Prostate gland (tissue), 2 donors: ENCODE data around the gene PNPT1. TPM values are rescaled to one million over a fixed set of nuclear protein-coding genes. Genes with fewer than 3 reads are reported as not detected.
"Not testable (repeated sequence)": the region's sequence is repeated elsewhere in the genome, so short reads cannot be mapped to it uniquely, and the experiment has no call there.

ENCODE experiments used
- DNase-seq: peaks from one replicate; pipeline ENCODE4 v3.0.0-alpha.2; 2019; ENCODE audit warnings: low spot score
- H3K27ac ChIP-seq, 2 donors: fragments of 200-600 bp; sonication (generic); 2 replicates each; pipeline ENCODE4 v1.5.1; 2017 to 2019
- H3K27me3 ChIP-seq: fragments of 200-600 bp; sonication (generic); replicated peaks from 2 replicates; pipeline ENCODE4 v1.5.1; 2019; ENCODE audit not compliant: insufficient read depth
- H3K36me3 ChIP-seq, 2 donors: fragments of 200-600 bp; sonication (generic); 1 replicate in 1 of 2; 2 replicates in 1 of 2; pipeline versions ENCODE4 v1.5.1 to v1.8.1; 2017 to 2019
- H3K4me1 ChIP-seq: fragments of 200-600 bp; sonication (generic); replicated peaks from 2 replicates; pipeline ENCODE4 v1.5.1; 2019
- H3K4me3 ChIP-seq, 2 donors: fragments of 200-600 bp; sonication (generic); 2 replicates each; pipeline ENCODE4 v1.5.1; 2017 to 2019
- H3K9me3 ChIP-seq: fragments of 200-600 bp; sonication (generic); 2 replicates; pipeline ENCODE4 v1.5.1; 2017
- POLR2A ChIP-seq: fragments of 450-650 bp; IDR thresholded peaks from one replicate; pipeline ENCODE4 v1.6.1; 2016; ENCODE audit warnings: antibody characterized with exemption, mild to moderate bottlenecking
- POLR2AphosphoS5 ChIP-seq: sonication (generic); formaldehyde crosslinking; IDR thresholded peaks from one replicate; pipeline ENCODE4 v1.6.1; 2017; ENCODE audit warnings: antibody characterized with exemption
- WGBS: methylation state at CpG from one replicate; pipeline ENCODE4 v1.1.5; 2018; 5-methylcytosine and 5-hydroxymethylcytosine counted together
- intact Hi-C: fragments of 100-400 bp; cut with DNase I; formaldehyde crosslinking; loops from one replicate; pipeline ENCODE4 v1.14.2; 2022
- total RNA-seq, 2 donors: library from RNA; depleted of rRNA; stranded (reverse); fragments of >200 nt; gene quantifications; one replicate each; pipeline ENCODE4 v1.1.0, GENCODE V29; 2016
- TF ChIP-seq, protein P1 (sequence below), 4 experiments: fragments of 200-600 bp in 2 of 4; fragments of 450-650 bp in 2 of 4; sonication (generic) in 2 of 4; IDR thresholded peaks; 1 replicate in 3 of 4; 2 replicates in 1 of 4; pipeline ENCODE4 v1.5.1; 2016 to 2019; ENCODE audit warnings: antibody characterized with exemption in 4 of 4, mild to moderate bottlenecking in 2 of 4, moderate library complexity in 2 of 4

Gene PNPT1
- total RNA-seq, 2 donors from 2014 or later = 11.8 to 38.3 TPM

DNA sequence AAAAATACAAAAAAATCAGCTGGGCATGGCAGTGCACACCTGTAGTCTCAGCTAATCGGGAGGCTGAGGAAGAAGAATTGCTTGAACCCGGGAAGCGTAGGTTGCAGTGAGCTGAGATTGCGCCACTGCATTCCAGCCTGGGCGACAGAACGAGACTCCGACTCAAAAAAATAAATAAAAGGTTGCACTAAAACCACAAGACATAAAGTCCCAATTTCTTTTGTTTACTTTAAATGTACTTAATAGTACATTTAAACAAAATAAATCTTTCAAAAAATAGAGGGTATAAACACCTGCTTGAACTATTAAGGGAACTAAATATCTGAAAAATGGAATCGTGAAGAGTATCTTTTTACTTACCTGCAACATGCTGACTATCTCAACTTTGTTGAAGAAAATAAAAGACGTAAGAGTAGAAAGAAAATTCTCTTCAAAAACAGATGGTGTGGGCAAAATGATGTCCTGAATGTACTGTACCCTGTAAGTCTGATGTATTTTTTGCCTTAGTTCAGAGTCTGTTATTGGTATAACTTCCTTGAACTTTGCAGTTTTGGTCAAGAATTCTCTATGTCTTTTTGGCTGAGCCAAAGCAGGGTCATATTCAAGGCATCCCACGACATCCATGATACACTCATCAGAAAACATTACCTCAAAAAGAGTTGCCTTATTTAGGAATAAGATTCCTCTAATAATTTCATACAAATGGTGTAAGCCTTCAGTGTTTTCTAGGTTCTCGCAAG, 95.4 kb downstream of the PNPT1 start:
- H3K27ac ChIP-seq = no peak overlapping the region
- no peaks in the 10 kb centered on the region for H3K9me3 ChIP-seq
- no peaks in the 10 kb centered on the region for H3K4me1 ChIP-seq
- WGBS = 73% methylated on average over 11 of the region's 11 CpGs
- no peak for DNase-seq
- H3K36me3 ChIP-seq = no peaks in the 10 kb centered on the region
- intact Hi-C loops = no loop called here
- TF ChIP-seq POLR2A (no peak), POLR2AphosphoS5 (no peak)
- TF ChIP-seq, protein P1, sequence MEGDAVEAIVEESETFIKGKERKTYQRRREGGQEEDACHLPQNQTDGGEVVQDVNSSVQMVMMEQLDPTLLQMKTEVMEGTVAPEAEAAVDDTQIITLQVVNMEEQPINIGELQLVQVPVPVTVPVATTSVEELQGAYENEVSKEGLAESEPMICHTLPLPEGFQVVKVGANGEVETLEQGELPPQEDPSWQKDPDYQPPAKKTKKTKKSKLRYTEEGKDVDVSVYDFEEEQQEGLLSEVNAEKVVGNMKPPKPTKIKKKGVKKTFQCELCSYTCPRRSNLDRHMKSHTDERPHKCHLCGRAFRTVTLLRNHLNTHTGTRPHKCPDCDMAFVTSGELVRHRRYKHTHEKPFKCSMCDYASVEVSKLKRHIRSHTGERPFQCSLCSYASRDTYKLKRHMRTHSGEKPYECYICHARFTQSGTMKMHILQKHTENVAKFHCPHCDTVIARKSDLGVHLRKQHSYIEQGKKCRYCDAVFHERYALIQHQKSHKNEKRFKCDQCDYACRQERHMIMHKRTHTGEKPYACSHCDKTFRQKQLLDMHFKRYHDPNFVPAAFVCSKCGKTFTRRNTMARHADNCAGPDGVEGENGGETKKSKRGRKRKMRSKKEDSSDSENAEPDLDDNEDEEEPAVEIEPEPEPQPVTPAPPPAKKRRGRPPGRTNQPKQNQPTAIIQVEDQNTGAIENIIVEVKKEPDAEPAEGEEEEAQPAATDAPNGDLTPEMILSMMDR (IDR thresholded peaks at IDR 0.05) = no peak
- H3K4me3 ChIP-seq = no peak overlapping the region
- H3K27me3 ChIP-seq = no peaks in the 10 kb centered on the region

DNA sequence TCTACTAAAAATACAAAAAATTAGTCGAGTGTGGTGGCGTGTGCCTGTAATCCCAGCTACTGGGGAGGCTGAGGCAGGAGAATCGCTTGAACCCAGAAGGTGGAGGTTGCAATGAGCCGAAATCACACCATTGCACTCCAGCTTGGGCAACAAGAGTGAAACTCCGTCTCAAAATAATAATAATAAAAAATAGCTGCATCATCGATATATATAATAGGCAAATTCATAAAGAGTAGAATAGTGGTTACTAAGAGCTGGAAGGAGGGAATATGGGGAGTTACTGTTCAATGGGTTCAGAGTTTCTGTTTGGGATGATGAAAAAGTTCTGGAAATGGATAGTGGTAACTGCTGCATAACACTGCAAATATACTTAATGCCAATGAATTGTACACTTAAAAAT, 96.8 kb downstream of the PNPT1 start:
- H3K4me1 ChIP-seq, H3K4me3 ChIP-seq, H3K9me3 ChIP-seq, H3K27ac ChIP-seq, intact Hi-C loops, DNase-seq, H3K36me3 ChIP-seq, H3K27me3 ChIP-seq: not testable (repeated sequence)
- WGBS = 97% methylated on average over 6 of the region's 6 CpGs

DNA sequence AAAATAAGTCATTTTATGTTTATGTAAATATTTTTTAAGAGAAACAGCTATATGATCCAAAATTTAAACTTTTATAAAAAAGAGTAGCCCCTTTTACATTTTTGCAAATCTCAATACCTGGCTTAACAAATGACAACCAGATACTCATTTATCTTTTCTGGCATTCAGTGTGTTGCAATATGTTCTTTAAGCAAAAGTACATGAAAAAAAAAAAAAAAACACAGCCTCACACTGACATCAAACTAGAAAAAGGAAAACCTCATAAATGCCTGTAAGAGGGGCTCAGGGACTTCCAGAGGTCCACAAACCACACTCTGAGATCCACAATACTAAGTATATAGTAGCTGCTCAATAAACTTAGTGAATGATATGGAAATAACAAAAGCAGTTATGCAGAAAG, 98.1 kb downstream of the PNPT1 start:
- H3K4me1 ChIP-seq = no peaks in the 10 kb centered on the region
- H3K4me3 ChIP-seq = no peak overlapping the region
- intact Hi-C loops = no loop called here
- DNase-seq = no peak
- no peak overlapping the region for H3K27ac ChIP-seq
- no peaks in the 10 kb centered on the region for H3K36me3 ChIP-seq
- H3K9me3 ChIP-seq = no peaks in the 10 kb centered on the region
- no peaks in the 10 kb centered on the region for H3K27me3 ChIP-seq
- TF ChIP-seq, protein P1 (IDR thresholded peaks at IDR 0.05) = no peak
- TF ChIP-seq POLR2A = no peak
- TF ChIP-seq POLR2AphosphoS5 = no peak

DNA sequence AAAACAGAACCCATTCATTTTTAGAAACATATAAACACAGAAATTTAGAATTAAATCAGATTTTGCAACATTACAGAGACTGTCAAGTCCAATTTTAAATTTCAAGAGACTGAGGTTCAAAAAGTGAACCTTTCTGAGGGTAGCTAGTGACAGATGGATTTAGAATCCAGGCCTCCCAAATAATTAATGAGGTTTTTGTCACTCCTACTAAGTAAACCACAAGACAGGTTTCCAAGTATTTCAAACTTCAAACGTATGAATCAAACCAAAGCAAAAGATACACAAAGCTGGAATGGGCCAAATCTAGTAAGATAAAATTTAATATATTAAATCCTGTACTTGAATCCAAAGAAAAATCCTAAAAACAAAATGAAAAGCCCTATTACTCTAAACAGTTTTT, 101.5 kb downstream of the PNPT1 start:
- H3K27ac ChIP-seq = no peak overlapping the region
- no peaks in the 10 kb centered on the region for H3K27me3 ChIP-seq
- H3K4me1 ChIP-seq = no peaks in the 10 kb centered on the region
- intact Hi-C loops = no loop called here
- TF ChIP-seq POLR2A = no peak
- TF ChIP-seq, protein P1 (IDR thresholded peaks at IDR 0.05) = no peak
- TF ChIP-seq POLR2AphosphoS5 = no peak
- no peak for DNase-seq
- 16% methylated on average over 1 of the region's 1 CpG for WGBS
- no peaks in the 10 kb centered on the region for H3K36me3 ChIP-seq
- no peaks in the 10 kb centered on the region for H3K9me3 ChIP-seq
- H3K4me3 ChIP-seq = no peak overlapping the region

DNA sequence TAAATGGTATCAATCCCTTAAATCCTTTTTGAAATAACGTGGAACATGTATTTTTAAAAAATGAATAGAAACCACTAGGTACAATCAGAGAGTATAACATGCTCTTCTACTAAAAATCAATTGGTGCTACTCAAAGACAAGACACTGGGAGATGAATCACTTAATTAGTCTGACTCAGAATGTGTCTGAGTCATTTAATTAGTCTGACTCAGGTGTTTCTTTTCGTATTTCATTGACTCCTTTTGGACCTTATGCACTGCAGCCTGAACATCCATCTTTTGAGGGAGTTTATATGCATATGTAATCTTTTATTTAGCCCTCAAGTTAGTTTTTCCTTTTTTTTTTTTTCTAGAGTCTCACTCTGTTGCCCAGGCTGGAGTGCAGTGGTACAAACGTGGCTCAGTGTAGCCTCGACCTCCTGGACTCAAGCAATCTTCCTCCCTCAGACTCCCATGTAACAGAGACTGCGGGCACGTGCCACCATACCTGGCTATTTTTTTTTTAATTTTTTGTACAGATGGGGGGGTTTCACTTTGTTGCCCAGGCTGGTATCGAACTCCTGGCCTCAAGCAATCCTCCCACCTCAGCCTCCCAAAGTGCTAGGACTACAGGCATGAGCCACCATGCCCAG, 102.7 kb downstream of the PNPT1 start:
- H3K4me1 ChIP-seq = no peaks in the 10 kb centered on the region

More for the DNA sequence above, 102.7 kb downstream of the PNPT1 start:
- intact Hi-C loops = no loop called here
- no peak overlapping the region for H3K27ac ChIP-seq
- TF ChIP-seq POLR2A = no peak
- H3K27me3 ChIP-seq = no peaks in the 10 kb centered on the region
- no peak for DNase-seq
- no peaks in the 10 kb centered on the region for H3K9me3 ChIP-seq
- WGBS = 89% methylated on average over 7 of the region's 7 CpGs
- H3K36me3 ChIP-seq = no peaks in the 10 kb centered on the region
- no peak overlapping the region for H3K4me3 ChIP-seq
